NCI-H526 (cell line): Measurements from ENCODE around the gene PXDN.
"Not testable (repeated sequence)": the region's sequence is repeated elsewhere in the genome, so short reads cannot be mapped to it uniquely, and the experiment has no call there.

ENCODE experiments used
- DNase-seq, 2 experiments: peaks; one replicate each; lab custom pipeline; 2025; lab: John Stamatoyannopoulos, UW

The PXDN gene

GRCh38 chr2:1632510-1632909, 111.8 kb downstream of the PXDN start:
- DNase-seq: no peak

- DNase-seq: peak in 1 of 2 experiments; percentile 11
Observed at GRCh38 chr2:1632002-1632348, 112.3 kb downstream of the PXDN start.

- no peak for DNase-seq
Observed at GRCh38 chr2:1631292-1632001, 112.9 kb downstream of the PXDN start.

DNA sequence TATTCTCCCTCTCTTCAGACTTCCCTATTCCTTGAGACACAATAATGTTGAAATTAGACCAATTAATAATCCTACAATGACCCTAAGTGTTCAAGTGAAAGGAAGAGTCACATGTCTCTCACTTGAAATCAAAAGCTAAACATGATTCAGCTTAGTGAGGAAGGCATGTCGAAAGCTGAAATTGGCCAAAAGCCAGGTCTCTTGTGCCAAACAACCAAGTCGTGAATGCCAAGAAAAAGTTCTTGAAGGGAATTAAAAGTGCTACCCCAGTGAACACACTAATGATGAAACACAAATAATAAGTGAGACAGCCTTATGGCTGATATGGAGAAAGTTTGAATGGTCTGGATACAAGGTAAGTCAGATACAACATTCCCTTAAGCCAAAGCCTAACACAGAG, 115.4 kb downstream of the PXDN start:
- no peak for DNase-seq

DNA sequence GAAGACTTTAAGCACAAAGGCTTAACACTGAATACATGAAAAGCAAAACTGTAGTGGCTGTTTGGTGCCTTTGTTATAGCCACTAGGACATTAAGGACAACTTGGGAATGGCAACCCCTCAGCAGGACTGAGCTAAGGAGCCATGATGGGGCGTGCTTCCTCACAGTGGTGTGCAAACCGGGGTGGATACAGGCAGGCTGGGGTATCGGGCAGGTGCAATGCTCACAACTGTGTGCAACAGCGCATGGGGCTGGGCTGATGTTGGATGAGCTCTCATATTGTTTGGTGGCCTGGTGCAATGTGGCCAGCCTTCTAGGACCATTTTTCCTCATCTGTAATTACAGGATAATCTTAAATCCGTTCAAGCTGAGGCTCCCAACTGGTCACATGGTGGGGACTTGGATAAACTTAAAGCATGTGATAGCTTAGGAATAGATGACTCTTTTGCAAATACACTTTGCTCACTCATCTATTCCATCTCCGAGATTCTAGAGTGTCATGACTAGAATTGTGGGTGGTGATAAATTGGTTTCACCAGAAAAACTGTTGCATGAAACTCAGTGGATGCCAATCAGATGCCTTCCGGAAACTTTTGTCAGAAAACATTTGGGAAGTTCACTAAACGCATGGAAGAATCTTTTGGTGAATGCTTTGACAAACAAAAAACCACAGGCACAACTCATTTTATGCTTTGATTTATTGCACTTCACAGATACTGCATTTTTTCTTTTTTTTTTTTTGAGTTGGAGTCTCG, 116.5 kb downstream of the PXDN start:
- no peak for DNase-seq

DNA sequence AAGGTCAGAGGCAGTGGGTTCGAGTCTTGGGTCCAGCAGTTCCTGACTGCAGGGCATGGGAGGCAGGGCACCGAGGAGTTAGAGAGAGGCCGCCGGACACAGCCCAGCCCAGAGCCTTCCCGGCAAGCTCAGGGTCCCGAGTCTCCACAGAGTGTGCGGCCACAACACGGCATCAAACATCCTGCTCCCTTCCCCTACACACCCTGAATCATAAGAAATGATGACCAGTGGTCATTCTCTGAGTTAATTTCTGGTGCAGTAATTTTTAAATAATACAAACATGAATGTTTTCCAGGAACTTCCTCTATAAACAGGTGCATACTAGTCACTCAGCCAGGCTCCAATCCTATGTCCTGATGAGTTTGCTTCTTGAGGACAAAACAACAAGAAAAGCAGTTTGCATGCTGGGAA, 118.0 kb downstream of the PXDN start:
- DNase-seq: no peak

DNA sequence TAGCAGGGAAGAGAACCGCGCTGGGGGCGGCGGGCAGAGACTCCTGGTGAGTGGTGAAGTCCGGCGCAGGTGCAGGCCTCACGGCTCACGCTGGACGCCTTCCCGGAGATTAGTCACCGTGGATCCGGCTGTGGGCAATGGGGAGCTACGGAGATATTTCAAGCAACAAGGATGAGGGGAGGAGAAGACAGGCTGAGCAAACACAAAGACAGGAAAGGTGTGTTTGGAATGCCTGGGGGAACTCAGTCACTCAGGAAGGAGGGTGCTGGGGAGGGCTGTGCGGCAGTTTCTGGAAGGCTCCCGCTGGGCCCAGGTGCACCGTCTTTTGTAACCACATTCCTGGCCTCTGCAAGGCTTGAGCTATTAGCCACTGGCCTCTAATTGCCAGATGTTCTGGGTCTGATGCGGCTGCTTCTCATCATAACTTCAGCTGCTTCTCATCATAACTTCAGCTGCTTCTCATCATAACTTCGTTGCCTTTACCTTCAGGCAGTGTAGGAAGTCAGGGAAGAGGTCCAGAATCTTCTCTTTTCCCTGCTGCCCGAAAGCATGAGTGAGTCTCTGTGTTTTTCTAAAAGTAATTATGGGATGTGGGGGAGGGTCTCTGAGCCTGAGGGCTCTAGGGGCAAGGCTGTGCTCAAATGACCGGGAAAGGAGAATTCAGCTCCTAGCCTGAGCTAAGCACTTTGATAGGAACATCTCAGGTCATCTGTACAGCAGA, 118.9 kb downstream of the PXDN start:
- DNase-seq: no peak

DNA sequence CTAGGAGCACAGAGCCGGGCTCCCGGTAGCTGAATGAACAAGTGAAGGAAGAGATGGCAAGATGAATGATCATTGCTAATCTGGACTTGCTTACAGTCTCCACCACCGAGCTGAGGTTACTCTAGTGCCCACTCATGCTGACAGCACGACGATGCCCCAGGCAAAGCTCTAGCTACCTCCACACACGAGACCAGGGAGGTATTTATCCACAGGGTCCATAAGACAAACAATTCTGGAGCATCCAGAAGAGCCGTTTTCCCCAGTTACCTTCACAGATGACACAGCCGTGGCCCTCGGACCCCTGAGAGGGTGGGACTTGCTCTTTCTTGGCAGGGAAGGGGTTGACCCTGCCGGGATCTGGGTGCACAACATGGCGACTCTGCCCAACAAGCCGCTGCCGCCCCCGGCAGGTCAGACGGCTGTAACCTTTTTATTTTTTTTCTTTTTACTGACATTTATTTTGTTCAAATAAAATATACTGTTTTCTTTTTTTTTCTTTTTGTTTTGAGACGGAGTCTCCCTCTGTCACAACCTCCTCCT, 120.3 kb downstream of the PXDN start:
- no peak for DNase-seq

DNA sequence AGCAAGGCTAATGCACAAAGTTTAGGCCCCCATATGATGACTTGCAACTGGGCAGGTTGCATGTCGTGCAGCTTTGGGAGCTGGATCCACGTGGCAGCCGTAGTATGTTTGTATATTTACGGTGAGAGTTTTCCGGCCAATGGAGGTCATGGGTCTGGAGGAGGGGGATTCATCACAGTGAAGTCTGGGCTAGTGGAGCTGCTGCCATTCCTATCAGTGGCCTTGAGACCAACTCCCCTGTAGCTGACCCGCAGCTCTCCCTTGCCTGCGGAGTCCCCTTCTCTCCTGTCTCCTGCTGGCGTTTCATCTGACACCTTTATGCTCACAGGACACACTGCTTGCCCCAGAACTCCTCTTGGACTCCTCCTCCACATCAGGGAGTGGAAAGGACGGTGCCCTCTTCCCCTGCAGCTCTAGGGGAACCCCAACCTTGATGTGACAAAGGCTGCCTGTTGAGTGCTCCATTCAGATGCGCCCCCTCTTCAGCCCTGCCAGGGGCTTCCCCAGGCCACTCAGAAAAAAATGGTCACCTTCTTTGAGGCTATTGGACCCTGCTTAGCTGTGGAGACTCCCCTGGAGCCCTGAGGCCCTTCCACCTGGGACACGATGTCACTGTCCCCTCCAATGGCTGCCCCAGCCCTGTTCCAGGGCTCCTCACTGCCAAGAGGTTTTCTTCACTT, 121.7 kb downstream of the PXDN start:
- no peak for DNase-seq

DNA sequence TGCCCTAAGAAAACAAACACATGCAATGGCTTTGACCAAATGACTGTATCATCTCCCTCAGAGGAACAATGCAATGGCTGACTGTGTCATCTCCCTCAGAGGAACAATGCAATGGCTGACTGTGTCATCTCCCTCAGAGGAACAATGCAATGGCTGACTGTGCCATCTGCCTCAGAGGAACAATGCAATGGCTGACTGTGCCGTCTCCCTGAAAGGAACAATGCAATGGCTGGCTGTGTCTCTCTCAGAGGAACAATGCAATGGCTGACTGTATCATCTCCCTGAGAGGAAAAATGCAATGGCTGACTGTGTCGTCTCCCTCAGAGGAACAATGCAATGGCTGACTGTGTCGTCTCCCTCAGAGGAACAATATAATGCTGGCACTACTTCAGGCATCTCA, 122.3 kb downstream of the PXDN start:
- DNase-seq: not testable (repeated sequence)

GRCh38 chr2:1621501-1621900, 122.8 kb downstream of the PXDN start:
- DNase-seq: no peak

- DNase-seq: no peak
Observed at GRCh38 chr2:1621041-1621440, 123.3 kb downstream of the PXDN start.

DNA sequence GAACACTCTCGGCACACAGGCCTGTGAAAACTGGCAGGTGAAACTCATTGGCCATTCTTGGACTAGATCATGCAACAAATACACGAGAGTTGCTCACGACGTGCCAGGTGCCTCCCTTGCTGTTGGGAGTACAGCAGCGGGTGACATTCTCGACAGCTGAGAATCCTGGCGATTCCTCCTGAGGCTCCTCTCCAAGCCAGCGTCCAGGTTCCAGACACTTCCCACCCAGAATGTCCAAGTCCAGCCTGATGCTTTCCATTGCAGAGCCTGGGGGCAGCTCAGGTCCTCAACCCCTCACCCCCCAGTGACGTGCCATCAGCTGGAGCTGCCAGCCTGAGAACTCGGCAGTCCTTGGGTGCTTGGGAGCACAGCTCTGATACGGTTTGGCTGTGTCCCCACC, 124.2 kb downstream of the PXDN start:
- DNase-seq: no peak

GRCh38 chr2:1619556-1619955, 124.8 kb downstream of the PXDN start:
- no peak for DNase-seq

DNA sequence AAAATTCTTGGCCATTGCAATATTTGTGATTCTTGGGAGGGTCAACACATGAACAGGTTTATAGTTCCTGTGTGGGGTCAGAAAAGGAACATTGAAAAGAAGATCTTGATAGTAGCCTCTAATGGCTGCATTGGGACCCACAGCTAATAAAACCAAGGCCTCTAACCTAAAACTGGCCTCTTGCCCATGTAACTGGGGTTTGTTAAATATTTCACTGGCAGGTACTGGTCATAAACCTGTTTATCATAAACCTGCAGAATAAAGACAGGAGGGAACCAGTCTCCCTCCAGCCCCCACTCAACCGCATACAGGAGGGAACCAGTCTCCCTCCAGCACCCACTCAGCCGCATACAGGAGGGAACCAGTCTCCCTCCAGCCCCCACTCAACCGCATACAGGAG, 125.3 kb downstream of the PXDN start:
- no peak for DNase-seq

- DNase-seq: no peak
Observed at GRCh38 chr2:1618191-1618961, 125.9 kb downstream of the PXDN start.

GRCh38 chr2:1617425-1618021, 126.8 kb downstream of the PXDN start:
- DNase-seq: no peak

DNA sequence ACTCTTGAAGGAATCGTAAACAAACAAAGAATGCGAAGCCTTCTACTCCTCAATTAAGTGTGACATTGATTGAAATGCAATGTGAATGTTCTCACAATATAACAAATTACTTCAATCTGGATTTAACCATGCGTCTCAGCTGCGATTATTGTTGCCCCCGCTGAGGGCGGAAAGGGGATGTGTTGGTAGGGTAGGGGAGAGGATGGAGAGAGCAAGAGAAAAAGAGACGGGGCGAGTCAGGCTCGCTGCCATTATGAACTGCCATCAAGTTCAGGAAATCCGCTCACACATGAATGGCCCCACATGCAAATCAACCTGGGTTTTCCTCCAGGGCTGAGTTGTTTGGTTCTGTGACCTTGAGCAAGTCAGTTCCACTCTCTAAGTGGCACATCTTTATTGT, 129.8 kb downstream of the PXDN start:
- peak in 1 of 2 experiments; percentile 41 for DNase-seq

- no peak for DNase-seq
Observed at GRCh38 chr2:1613731-1614354, 130.5 kb downstream of the PXDN start.

DNA sequence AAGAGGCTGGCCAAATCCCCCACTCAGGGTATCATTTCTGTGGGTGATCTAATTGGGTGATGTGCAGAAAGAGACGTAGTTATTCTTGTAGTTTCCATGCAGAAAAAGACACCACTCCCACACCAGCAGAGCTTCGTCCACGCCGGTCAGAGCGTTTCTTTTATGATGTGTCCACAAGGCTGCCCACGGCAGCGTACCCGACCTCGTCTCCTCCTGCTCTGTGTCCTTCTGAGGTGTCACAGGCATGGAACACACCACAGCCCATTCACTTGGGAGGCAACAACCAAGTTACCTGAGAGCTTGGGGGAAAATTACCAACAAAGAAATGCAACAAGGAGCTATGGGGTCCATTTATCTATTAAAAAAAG, 131.3 kb downstream of the PXDN start:
- no peak for DNase-seq
